Osteoblast (primary cell): ENCODE data around the gene ZYX. TPM values are rescaled to one million over a fixed set of nuclear protein-coding genes. Genes with fewer than 3 reads are reported as not detected.
A peak's percentile ranks its signal among the peaks of the same experiment; 100 is the strongest.

Experiments
- DNase-seq: peaks from one replicate; pipeline ENCODE4 v3.0.0; 2011; ENCODE audit warnings: low spot score, mixed read lengths; ENCODE audit not compliant: insufficient read length; ENCODE audit errors: missing footprints
- H2AFZ ChIP-seq: 2 replicates; pipeline ENCODE4 v1.6.0; 2011; ENCODE audit warnings: mild to moderate bottlenecking, low read length
- H3K27ac ChIP-seq: 2 replicates; pipeline ENCODE4 v1.5.1; 2011; ENCODE audit warnings: mild to moderate bottlenecking, low read depth, low read length, moderate library complexity
- H3K27me3 ChIP-seq: 2 replicates; pipeline ENCODE4 v1.6.0; 2012; ENCODE audit warnings: mild to moderate bottlenecking, control low read depth, inconsistent platforms, low read length, moderate library complexity; ENCODE audit not compliant: insufficient read depth
- H3K36me3 ChIP-seq: 2 replicates; pipeline ENCODE4 v1.5.1; 2011; ENCODE audit warnings: mild to moderate bottlenecking, low read length, control low read depth, moderate library complexity; ENCODE audit not compliant: insufficient read depth
- H3K4me1 ChIP-seq: 2 replicates; pipeline ENCODE4 v1.5.1; 2011; ENCODE audit warnings: mild to moderate bottlenecking, low read length, control low read depth, moderate library complexity; ENCODE audit not compliant: insufficient read depth
- H3K4me2 ChIP-seq: 2 replicates; pipeline ENCODE4 v1.6.0; 2011; ENCODE audit warnings: mild to moderate bottlenecking, low read length; ENCODE audit not compliant: insufficient read depth
- H3K4me3 ChIP-seq: fragments of 200-600 bp; sonication (generic); 3 replicates; pipeline ENCODE4 v1.5.1; 2012; ENCODE audit warnings: mild to moderate bottlenecking, low read length, inconsistent platforms; ENCODE audit not compliant: insufficient read depth
- H3K79me2 ChIP-seq: 2 replicates; pipeline ENCODE4 v1.6.0; 2012; ENCODE audit warnings: mild to moderate bottlenecking, low read length, control low read depth, inconsistent platforms; ENCODE audit not compliant: insufficient read depth
- H3K9me3 ChIP-seq: 2 replicates; pipeline ENCODE4 v1.5.1; 2011; ENCODE audit warnings: low read depth, low read length, control low read depth
- H4K20me1 ChIP-seq: 2 replicates; pipeline ENCODE4 v1.6.0; 2012; ENCODE audit warnings: mild to moderate bottlenecking, low read length, control low read depth; ENCODE audit not compliant: insufficient read depth
- CTCF ChIP-seq: IDR thresholded peaks from 2 replicates; pipeline ENCODE4 v1.5.1; 2011; ENCODE audit warnings: mild to moderate bottlenecking, low read depth, low read length, moderate library complexity; ENCODE audit errors: extremely low read depth
- total RNA-seq: library from RNA; depleted of rRNA; stranded (reverse); fragments of >200 nt; gene quantifications from 2 replicates; pipeline ENCODE4 v1.2.3, GENCODE V29; 2012

ZYX gene
- total RNA-seq, 1 donor = 47.4 TPM

- no peaks in the 10 kb centered on the region for H3K27me3 ChIP-seq
- H3K9me3 ChIP-seq = no peaks in the 10 kb centered on the region
- H3K4me1 ChIP-seq = peaks cover 35% of the 10 kb centered on the region
- peaks cover 7% of the 10 kb centered on the region for H3K79me2 ChIP-seq
- no peak overlapping the region for H3K27ac ChIP-seq
- H3K4me3 ChIP-seq = no peak overlapping the region
- no peak for TF ChIP-seq CTCF
- H2AFZ ChIP-seq = no peak overlapping the region
- no peaks in the 10 kb centered on the region for H3K36me3 ChIP-seq
- no peaks in the 10 kb centered on the region for H4K20me1 ChIP-seq
- DNase-seq = peak; percentile 15
- no peak overlapping the region for H3K4me2 ChIP-seq
Observed at GRCh38 chr7:143374561-143374960, 6.6 kb upstream of the ZYX start.

GRCh38 chr7:143375298-143376034 is 5.7 kb upstream of the ZYX start:
- Histone ChIP-seq H4K20me1 (no peaks in the 10 kb centered on the region), H3K9me3 (no peaks in the 10 kb centered on the region), H3K4me1 (peaks cover 38% of the 10 kb centered on the region), H2AFZ (no peak overlapping the region), H3K27ac (no peak overlapping the region), H3K4me2 (no peak overlapping the region), H3K79me2 (peaks cover 11% of the 10 kb centered on the region), H3K27me3 (no peaks in the 10 kb centered on the region), H3K36me3 (no peaks in the 10 kb centered on the region), H3K4me3 (no peak overlapping the region)
- TF ChIP-seq CTCF = no peak
- peak; percentile 38 for DNase-seq

GRCh38 chr7:143376396-143376795 is 4.7 kb upstream of the ZYX start:
- no peak overlapping the region for H3K4me3 ChIP-seq
- no peak for TF ChIP-seq CTCF
- H3K27me3 ChIP-seq = no peaks in the 10 kb centered on the region
- peaks cover 14% of the 10 kb centered on the region for H3K79me2 ChIP-seq
- H3K4me2 ChIP-seq = no peak overlapping the region
- no peaks in the 10 kb centered on the region for H3K36me3 ChIP-seq
- H3K9me3 ChIP-seq = no peaks in the 10 kb centered on the region
- H3K4me1 ChIP-seq = peaks cover 38% of the 10 kb centered on the region
- H2AFZ ChIP-seq = no peak overlapping the region
- H3K27ac ChIP-seq = no peak overlapping the region
- no peaks in the 10 kb centered on the region for H4K20me1 ChIP-seq
- peak; percentile 44 for DNase-seq

GRCh38 chr7:143379611-143380259 is 1.4 kb upstream of the ZYX start:
- Histone ChIP-seq H3K27me3 (no peaks in the 10 kb centered on the region), H3K4me3 (peak overlapping the region; percentile 87), H4K20me1 (peaks cover 28% of the 10 kb centered on the region), H2AFZ (no peak overlapping the region), H3K36me3 (peaks cover 25% of the 10 kb centered on the region), H3K79me2 (peaks cover 47% of the 10 kb centered on the region), H3K4me2 (peak overlapping the region; percentile 88), H3K4me1 (peaks cover 55% of the 10 kb centered on the region), H3K27ac (peak overlapping the region; percentile 88), H3K9me3 (no peaks in the 10 kb centered on the region)
- TF ChIP-seq CTCF = no peak
- peak; percentile 88 for DNase-seq
